Mammary epithelial cell (primary cell): ENCODE results near the gene GRAMD2A.

Experiments
- EZH2 ChIP-seq: IDR thresholded peaks from 2 replicates; pipeline ENCODE4 v1.6.1; 2012; ENCODE audit warnings: low read length, inconsistent platforms, borderline replicate concordance
- TF ChIP-seq, protein P1 (sequence below), 2 donors: IDR thresholded peaks in 1 of 2; conservative IDR thresholded peaks in 1 of 2; 2 replicates each; pipeline ENCODE4 v1.5.1; 2011 to 2012; ENCODE audit warnings: inconsistent platforms in 2 of 2, low read length in 2 of 2, mild to moderate bottlenecking in 2 of 2, control low read depth in 1 of 2, low read depth in 1 of 2; ENCODE audit not compliant: insufficient read depth in 1 of 2; ENCODE audit errors: extremely low read depth in 1 of 2

DNA sequence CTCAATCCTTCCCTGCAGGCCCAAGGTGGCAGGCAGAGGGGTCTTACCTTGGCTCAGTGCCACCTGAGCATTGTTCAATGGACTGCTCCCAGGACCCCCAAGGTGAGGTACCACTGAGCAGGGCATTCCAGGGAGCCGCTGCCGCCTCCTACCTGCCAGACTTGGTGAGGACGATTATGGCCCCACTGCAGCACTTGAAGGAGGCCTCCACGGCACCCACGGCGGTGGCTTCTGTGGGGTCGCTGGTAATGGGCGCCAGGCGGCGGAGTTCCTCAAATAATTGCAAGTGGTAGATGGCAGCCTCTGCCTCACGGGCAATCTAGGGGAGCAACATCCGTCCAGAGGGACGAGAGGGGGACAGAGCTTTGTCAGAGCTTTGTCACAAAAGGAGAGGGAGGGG, 4.7 kb upstream of the GRAMD2A start:
- TF ChIP-seq, protein P1, sequence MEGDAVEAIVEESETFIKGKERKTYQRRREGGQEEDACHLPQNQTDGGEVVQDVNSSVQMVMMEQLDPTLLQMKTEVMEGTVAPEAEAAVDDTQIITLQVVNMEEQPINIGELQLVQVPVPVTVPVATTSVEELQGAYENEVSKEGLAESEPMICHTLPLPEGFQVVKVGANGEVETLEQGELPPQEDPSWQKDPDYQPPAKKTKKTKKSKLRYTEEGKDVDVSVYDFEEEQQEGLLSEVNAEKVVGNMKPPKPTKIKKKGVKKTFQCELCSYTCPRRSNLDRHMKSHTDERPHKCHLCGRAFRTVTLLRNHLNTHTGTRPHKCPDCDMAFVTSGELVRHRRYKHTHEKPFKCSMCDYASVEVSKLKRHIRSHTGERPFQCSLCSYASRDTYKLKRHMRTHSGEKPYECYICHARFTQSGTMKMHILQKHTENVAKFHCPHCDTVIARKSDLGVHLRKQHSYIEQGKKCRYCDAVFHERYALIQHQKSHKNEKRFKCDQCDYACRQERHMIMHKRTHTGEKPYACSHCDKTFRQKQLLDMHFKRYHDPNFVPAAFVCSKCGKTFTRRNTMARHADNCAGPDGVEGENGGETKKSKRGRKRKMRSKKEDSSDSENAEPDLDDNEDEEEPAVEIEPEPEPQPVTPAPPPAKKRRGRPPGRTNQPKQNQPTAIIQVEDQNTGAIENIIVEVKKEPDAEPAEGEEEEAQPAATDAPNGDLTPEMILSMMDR (conservative IDR thresholded peaks at IDR 0.05 in 1 of 2, IDR thresholded peaks at IDR 0.05 in 1 of 2; ENCODE audit: extremely low read depth in 1 of 2, insufficient read depth in 1 of 2, low read depth in 1 of 2, low read length in 2 of 2): no peak
- TF ChIP-seq EZH2: no peak
